Measurements from ENCODE around the gene PPP1R3A.
"Not testable (repeated sequence)": the region's sequence is repeated elsewhere in the genome, so short reads cannot be mapped to it uniquely, and the experiment has no call there.

PPP1R3A gene

GRCh38 chr7:113918946-113919345 is at the start of gene PPP1R3A:
PPP1R3A (minus strand) TSS chr7:113919009; CDS start chr7:113918996, 13 bp downstream.
- H3K27ac Mint-ChIP-seq = no peak within 1 kb of the TSS
- H3K9me3 Mint-ChIP-seq = no peaks in the 10 kb centered on the region
- H3K36me3 Mint-ChIP-seq (ENCODE audit: low read depth) = no peaks in the 10 kb centered on the region
- no peak within 1 kb of the TSS for H3K4me3 Mint-ChIP-seq
- H3K4me1 Mint-ChIP-seq (ENCODE audit: low read depth) = no peaks in the 10 kb centered on the region
- no peaks in the 10 kb centered on the region for H3K27me3 Mint-ChIP-seq

DNA sequence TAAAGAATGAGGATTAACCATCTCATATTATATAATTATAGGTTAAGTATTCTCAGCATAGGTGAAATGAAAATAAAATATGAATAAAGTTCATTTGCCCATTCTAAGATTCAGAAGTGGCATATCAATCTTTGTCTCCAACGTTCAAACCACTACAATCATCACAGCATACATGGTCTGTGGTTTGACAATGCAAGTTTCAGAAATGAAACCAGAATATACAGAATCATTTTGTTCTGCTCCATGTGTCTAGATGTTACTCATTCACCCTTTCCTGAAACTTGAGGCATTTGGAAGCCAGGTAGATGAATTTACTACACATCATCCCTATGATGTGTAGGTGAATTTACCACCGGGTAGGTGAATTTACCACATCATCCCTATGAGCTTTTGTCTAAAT is 44.5 kb upstream of the PPP1R3A start:
- Mint-ChIP-seq H3K4me3 (no peak overlapping the region), H3K4me1 (ENCODE audit: low read depth) (no peaks in the 10 kb centered on the region), H3K27ac (no peak overlapping the region), H3K36me3 (ENCODE audit: low read depth) (no peaks in the 10 kb centered on the region), H3K27me3 (no peaks in the 10 kb centered on the region), H3K9me3 (peaks cover 12% of the 10 kb centered on the region)

- no peaks in the 10 kb centered on the region for H3K4me1 Mint-ChIP-seq (ENCODE audit: low read depth)
- H3K4me3 Mint-ChIP-seq = no peak overlapping the region
- no peaks in the 10 kb centered on the region for H3K27me3 Mint-ChIP-seq
- no peak overlapping the region for H3K27ac Mint-ChIP-seq
- no peaks in the 10 kb centered on the region for H3K36me3 Mint-ChIP-seq (ENCODE audit: low read depth)
- peaks cover 9% of the 10 kb centered on the region for H3K9me3 Mint-ChIP-seq
Measured at GRCh38 chr7:113959910-113960309, 41.1 kb upstream of the PPP1R3A start.

DNA sequence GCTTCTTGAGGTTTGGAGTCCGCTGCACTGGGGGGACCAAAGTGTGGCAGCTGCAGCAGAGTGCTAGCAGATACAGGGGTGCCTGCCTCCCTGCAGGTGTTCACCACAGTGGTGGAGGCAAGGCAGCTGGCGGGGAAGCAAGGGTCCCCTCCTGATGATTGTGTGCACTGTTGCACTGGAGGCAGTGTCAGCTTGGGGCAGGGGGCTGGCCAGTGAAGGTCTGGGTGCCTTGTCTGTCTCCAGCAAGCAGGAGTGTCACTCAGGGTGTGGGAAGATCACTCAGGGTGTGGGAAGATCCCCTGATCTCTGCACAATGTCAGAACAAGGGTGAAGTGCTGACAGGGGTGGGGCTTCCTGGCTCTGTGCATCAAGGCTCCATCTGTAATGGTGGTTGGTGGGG is 36.3 kb upstream of the PPP1R3A start:
- Mint-ChIP-seq H3K27ac (no peak overlapping the region), H3K4me1 (ENCODE audit: low read depth) (no peaks in the 10 kb centered on the region), H3K36me3 (ENCODE audit: low read depth) (no peaks in the 10 kb centered on the region), H3K27me3 (no peaks in the 10 kb centered on the region), H3K4me3 (no peak overlapping the region), H3K9me3 (peaks cover 16% of the 10 kb centered on the region)

- H3K9me3 Mint-ChIP-seq = peaks cover 11% of the 10 kb centered on the region
- no peaks in the 10 kb centered on the region for H3K27me3 Mint-ChIP-seq
- H3K4me3 Mint-ChIP-seq = no peak overlapping the region
- no peak overlapping the region for H3K27ac Mint-ChIP-seq
- no peaks in the 10 kb centered on the region for H3K4me1 Mint-ChIP-seq (ENCODE audit: low read depth)
- H3K36me3 Mint-ChIP-seq (ENCODE audit: low read depth) = no peaks in the 10 kb centered on the region
Measured at GRCh38 chr7:113953553-113953952, 34.7 kb upstream of the PPP1R3A start.

GRCh38 chr7:113945018-113945938 is 26.5 kb upstream of the PPP1R3A start:
- H3K27me3 Mint-ChIP-seq = no peaks in the 10 kb centered on the region
- H3K27ac Mint-ChIP-seq = no peak overlapping the region
- no peaks in the 10 kb centered on the region for H3K4me1 Mint-ChIP-seq (ENCODE audit: low read depth)

GRCh38 chr7:113936982-113937381 is 18.2 kb upstream of the PPP1R3A start:
- Mint-ChIP-seq H3K4me3 (no peak overlapping the region), H3K36me3 (ENCODE audit: low read depth) (no peaks in the 10 kb centered on the region), H3K27ac (no peak overlapping the region), H3K4me1 (ENCODE audit: low read depth) (no peaks in the 10 kb centered on the region), H3K27me3 (no peaks in the 10 kb centered on the region), H3K9me3 (peaks cover 10% of the 10 kb centered on the region)

More at GRCh38 chr7:113945018-113945938, 26.5 kb upstream of the PPP1R3A start:
- no peaks in the 10 kb centered on the region for H3K36me3 Mint-ChIP-seq (ENCODE audit: low read depth)
- peaks cover 11% of the 10 kb centered on the region for H3K9me3 Mint-ChIP-seq
- no peak overlapping the region for H3K4me3 Mint-ChIP-seq

DNA sequence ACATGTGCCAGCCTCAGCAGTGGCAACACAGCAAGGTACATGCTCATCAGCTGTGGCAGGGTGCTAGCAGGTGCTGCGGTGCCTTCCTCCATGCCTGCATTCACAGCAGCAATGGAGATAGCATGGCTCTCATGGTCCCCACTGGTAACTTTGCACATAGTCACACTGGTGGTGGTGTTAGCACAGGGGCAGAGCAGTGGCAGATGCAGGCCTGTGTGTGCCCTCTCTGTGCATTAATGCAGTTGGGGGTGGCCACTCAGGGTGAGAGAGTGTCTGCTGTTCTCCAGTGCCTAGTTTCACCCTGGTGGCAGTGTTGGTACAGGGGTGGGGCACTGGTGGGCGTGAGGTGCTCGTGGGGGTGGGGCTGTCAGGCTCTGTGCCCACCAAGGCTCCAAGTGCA is 17.7 kb upstream of the PPP1R3A start:
- no peaks in the 10 kb centered on the region for H3K36me3 Mint-ChIP-seq (ENCODE audit: low read depth)
- H3K4me1 Mint-ChIP-seq (ENCODE audit: low read depth) = no peaks in the 10 kb centered on the region
- no peaks in the 10 kb centered on the region for H3K27me3 Mint-ChIP-seq
- H3K4me3 Mint-ChIP-seq = no peak overlapping the region
- no peak overlapping the region for H3K27ac Mint-ChIP-seq
- peaks cover 10% of the 10 kb centered on the region for H3K9me3 Mint-ChIP-seq

DNA sequence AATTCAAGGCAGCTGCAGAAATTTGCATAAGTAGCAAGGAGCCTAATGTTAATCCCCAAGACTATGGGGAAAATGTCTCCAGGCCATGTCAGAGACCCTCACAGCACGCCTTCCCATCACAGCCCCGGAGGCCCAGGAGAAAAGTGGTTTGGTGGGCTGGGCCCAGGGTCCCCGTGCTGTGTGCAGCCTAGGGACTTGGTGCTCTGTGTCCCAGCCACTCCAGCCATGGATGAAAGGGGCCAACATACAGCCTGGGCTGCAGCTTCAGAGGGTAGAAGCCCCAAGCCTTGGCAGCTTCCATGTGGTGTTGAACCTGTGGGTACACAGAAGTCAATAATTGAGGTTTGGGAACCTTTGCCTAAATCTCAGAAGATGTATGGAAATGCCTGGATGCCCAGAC is 10.6 kb upstream of the PPP1R3A start:
- H3K27ac Mint-ChIP-seq; H3K4me1 Mint-ChIP-seq (ENCODE audit: low read depth); H3K36me3 Mint-ChIP-seq (ENCODE audit: low read depth); H3K4me3 Mint-ChIP-seq; H3K27me3 Mint-ChIP-seq: not testable (repeated sequence)
- H3K9me3 Mint-ChIP-seq = peaks cover 16% of the 10 kb centered on the region

DNA sequence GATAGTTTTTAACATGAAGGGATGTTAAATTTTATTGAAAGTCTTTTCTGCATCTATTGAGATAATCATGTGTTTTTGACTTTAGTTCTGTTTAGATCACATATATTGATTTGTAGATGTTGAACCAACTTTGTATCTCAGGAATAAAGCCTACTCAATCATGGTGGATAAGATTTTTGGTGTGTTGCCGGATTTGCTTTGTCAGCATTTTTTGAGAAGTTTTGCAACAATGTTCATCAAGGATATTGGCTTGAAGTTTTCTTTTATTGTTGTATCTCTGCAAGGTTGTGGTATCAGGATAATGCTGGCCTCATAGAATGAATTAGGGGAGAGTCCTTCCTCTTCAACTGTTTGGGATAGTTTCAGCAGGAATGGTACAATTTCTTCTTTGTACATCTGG is 9.3 kb upstream of the PPP1R3A start:
- Mint-ChIP-seq H3K27ac (no peak overlapping the region), H3K4me1 (ENCODE audit: low read depth) (no peaks in the 10 kb centered on the region), H3K4me3 (no peak overlapping the region), H3K27me3 (no peaks in the 10 kb centered on the region), H3K9me3 (peaks cover 9% of the 10 kb centered on the region), H3K36me3 (ENCODE audit: low read depth) (no peaks in the 10 kb centered on the region)

DNA sequence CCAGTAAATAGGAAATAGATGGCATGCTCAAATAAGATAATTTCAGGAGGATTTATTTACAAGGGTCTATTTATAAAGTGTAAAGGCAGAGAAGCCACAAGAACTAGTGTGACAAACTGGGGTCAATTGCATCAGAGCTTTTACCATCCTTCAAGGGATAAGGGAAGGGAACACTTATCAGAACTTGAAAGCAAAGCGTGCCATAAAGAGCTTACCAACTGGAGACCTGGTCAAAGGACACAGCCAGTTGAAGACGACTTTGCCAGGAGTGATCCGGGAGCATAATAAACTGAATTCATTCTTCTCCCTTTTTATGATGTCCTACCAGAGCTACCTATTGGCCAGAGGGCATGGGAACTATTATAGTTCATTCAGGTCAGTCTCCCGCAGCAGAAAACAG is 3.2 kb upstream of the PPP1R3A start:
- Mint-ChIP-seq H3K9me3 (no peaks in the 10 kb centered on the region), H3K36me3 (ENCODE audit: low read depth) (no peaks in the 10 kb centered on the region), H3K27ac (no peak overlapping the region), H3K27me3 (no peaks in the 10 kb centered on the region), H3K4me3 (no peak overlapping the region), H3K4me1 (ENCODE audit: low read depth) (no peaks in the 10 kb centered on the region)

DNA sequence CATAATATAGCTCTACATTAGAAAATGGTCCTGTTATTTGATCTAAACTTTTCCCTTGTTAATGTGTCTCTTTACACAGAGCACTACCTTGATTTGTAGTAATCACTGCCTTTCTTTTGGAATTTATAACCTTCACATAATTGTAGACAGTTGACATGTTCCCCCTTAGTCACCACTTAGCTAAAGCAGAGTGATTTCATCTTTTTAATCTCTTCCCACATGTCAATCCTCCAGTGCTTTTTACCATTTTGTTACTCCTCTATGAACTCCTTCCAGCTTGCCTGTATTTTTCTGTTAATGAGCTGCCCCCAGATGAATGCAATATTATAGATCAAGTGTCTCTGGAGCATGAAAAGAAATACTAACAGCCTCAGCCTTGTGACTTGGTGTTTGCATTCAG is 2.6 kb upstream of the PPP1R3A start:
- H3K27me3 Mint-ChIP-seq = no peaks in the 10 kb centered on the region
- H3K36me3 Mint-ChIP-seq (ENCODE audit: low read depth) = no peaks in the 10 kb centered on the region
- H3K4me1 Mint-ChIP-seq (ENCODE audit: low read depth) = no peaks in the 10 kb centered on the region
- H3K9me3 Mint-ChIP-seq = no peaks in the 10 kb centered on the region
- H3K4me3 Mint-ChIP-seq = no peak overlapping the region
- H3K27ac Mint-ChIP-seq = no peak overlapping the region

DNA sequence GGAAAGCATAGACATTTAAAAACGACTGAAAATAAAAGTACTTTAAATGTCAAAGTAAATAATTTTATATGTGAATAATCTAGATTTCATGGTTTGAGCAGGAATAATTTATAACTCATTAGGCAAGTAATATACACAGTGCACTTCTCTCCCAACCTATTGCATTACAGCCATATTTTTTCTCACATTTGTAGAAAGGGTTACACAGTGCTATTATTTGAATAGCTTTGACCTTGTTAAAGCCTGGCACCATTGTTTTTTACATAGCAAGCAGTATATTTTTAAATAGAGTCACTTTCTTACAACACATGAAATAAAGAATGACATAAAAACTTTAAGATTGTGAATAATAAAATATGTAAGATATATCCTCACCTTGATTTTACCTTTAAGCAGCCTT is 969 bp downstream of the PPP1R3A start:
- Mint-ChIP-seq H3K27me3 (no peaks in the 10 kb centered on the region), H3K4me1 (ENCODE audit: low read depth) (no peaks in the 10 kb centered on the region), H3K4me3 (no peak overlapping the region), H3K9me3 (no peaks in the 10 kb centered on the region), H3K36me3 (ENCODE audit: low read depth) (no peaks in the 10 kb centered on the region), H3K27ac (no peak overlapping the region)

GRCh38 chr7:113915956-113916355 is 2.9 kb downstream of the PPP1R3A start:
- Mint-ChIP-seq H3K4me1 (ENCODE audit: low read depth) (no peaks in the 10 kb centered on the region), H3K36me3 (ENCODE audit: low read depth) (no peaks in the 10 kb centered on the region), H3K9me3 (no peaks in the 10 kb centered on the region), H3K27me3 (no peaks in the 10 kb centered on the region), H3K27ac (no peak overlapping the region), H3K4me3 (no peak overlapping the region)

DNA sequence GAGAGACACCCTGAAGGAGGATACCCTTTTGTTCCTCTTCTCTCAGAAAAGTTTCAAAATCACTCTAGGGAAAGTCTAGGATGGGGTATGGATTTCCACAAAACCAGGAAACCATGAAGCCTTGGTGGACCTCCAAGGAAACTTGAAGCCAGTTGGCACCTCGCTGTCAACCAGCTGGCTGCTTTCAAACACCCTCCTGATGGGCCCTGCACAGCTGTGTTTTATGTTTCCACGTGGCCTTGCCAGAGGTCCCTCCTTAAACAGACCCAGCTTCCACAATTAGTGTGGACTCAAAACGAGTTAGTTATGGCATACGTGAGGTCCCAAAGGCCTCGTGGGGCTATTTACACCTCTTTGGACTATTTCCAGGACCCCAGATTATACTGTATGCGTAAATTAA is 5.9 kb downstream of the PPP1R3A start:
- H3K4me1 Mint-ChIP-seq (ENCODE audit: low read depth) = no peaks in the 10 kb centered on the region
- H3K27me3 Mint-ChIP-seq = no peaks in the 10 kb centered on the region
- no peaks in the 10 kb centered on the region for H3K36me3 Mint-ChIP-seq (ENCODE audit: low read depth)
- H3K27ac Mint-ChIP-seq = no peak overlapping the region
- H3K4me3 Mint-ChIP-seq = no peak overlapping the region
- no peaks in the 10 kb centered on the region for H3K9me3 Mint-ChIP-seq

- Mint-ChIP-seq H3K4me1 (ENCODE audit: low read depth) (no peaks in the 10 kb centered on the region), H3K9me3 (no peaks in the 10 kb centered on the region), H3K4me3 (no peak overlapping the region), H3K27ac (no peak overlapping the region), H3K27me3 (no peaks in the 10 kb centered on the region), H3K36me3 (ENCODE audit: low read depth) (no peaks in the 10 kb centered on the region)
Measured at GRCh38 chr7:113907617-113908016, 11.2 kb downstream of the PPP1R3A start.

All from stimulated activated naive CD8-positive, alpha-beta T cell treated with anti-CD3 and anti-CD28 coated beads, Interleukin-15, Interleukin-2, amounts not matched to agents 100 ng/mL and 50 ng/mL, for 24 hours (primary cell).